Coronary artery (tissue), 2 donors: ENCODE results near the gene MYL12B.

Source experiments
- DNase-seq: peaks from one replicate; pipeline ENCODE4 v3.0.0-alpha.2; 2017; ENCODE audit warnings: low spot score
- H3K27ac ChIP-seq, 2 donors: fragments of 200-600 bp; sonication (generic); one replicate each; pipeline ENCODE4 v1.5.1; 2016 to 2019
- H3K4me3 ChIP-seq: fragments of 200-600 bp; sonication (generic); 2 replicates; pipeline ENCODE4 v1.5.1; 2016; ENCODE audit warnings: mild to moderate bottlenecking, moderate library complexity
- CTCF ChIP-seq: fragments of 200-600 bp; sonication (generic); IDR thresholded peaks from one replicate; pipeline ENCODE4 v1.5.1; 2019; ENCODE audit warnings: antibody characterized with exemption

Gene MYL12B

GRCh38 chr18:3319399-3319798, 57.5 kb downstream of the MYL12B start:
- TF ChIP-seq CTCF, result no peak
- H3K27ac ChIP-seq, result no peak overlapping the region
- DNase-seq, result no peak
- no peak overlapping the region for H3K4me3 ChIP-seq

GRCh38 chr18:3319894-3320454, 58.0 kb downstream of the MYL12B start:
- Histone ChIP-seq H3K27ac (no peak overlapping the region), H3K4me3 (no peak overlapping the region)
- no peak for TF ChIP-seq CTCF
- no peak for DNase-seq

- Histone ChIP-seq H3K27ac (no peak overlapping the region), H3K4me3 (no peak overlapping the region)
- TF ChIP-seq CTCF, result no peak
- no peak for DNase-seq
Measured at GRCh38 chr18:3321133-3321812, 59.3 kb downstream of the MYL12B start.

DNA sequence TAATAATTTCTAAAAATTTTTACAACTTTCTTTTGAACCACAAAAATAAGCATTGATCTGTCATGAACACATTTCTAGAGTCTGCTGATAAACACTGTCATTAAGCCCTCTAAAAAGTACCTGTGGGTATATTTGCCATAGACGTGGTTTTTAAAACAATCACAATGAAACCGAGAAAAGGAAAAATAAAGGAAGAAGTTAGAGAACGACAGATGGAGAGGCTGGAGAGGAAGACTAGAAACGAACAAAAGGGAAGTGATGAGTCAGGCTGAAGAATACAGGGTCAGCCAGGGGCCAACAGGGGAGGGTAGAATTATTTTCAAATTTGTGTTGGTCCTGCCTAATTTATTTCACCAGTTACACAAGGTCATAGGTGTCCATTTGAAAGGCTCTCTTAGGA, 62.0 kb downstream of the MYL12B start:
- Histone ChIP-seq H3K27ac (no peak overlapping the region), H3K4me3 (no peak overlapping the region)
- TF ChIP-seq CTCF, result no peak
- DNase-seq, result no peak
